Fibroblast of lung (primary cell): Measurements from ENCODE around the gene FAM174C.

Source experiments
- CTCF ChIP-seq, 2 donors: IDR thresholded peaks in 1 of 2; conservative IDR thresholded peaks in 1 of 2; 1 replicate in 1 of 2; 2 replicates in 1 of 2; pipeline ENCODE4 v1.5.1; 2011 to 2012; ENCODE audit warnings: low read length in 2 of 2, control low read depth in 1 of 2, inconsistent platforms in 1 of 2, low read depth in 1 of 2, mild to moderate bottlenecking in 1 of 2
- EZH2 ChIP-seq: IDR thresholded peaks from 2 replicates; pipeline ENCODE4 v1.5.1; 2012; ENCODE audit warnings: low read length, control low read depth, mild to moderate bottlenecking; ENCODE audit errors: missing control alignments

- TF ChIP-seq EZH2 (no peak), CTCF (conservative IDR thresholded peaks at IDR 0.05 in 1 of 2, IDR thresholded peaks at IDR 0.05 in 1 of 2; ENCODE audit: low read depth in 1 of 2, low read length in 2 of 2) (no peak)
Observed at GRCh38 chr19:1287354-1288225, 12.3 kb downstream of the FAM174C start.
